HepG2 (cell line): ENCODE data around the gene IRF1. TPM values are rescaled to one million over a fixed set of nuclear protein-coding genes. Genes with fewer than 3 reads are reported as not detected.

ENCODE experiments used
- HNF4G ChIP-seq, 2 experiments: sonication (generic) in 1 of 2; formaldehyde crosslinking in 1 of 2; IDR thresholded peaks; 2 replicates each; pipeline versions ENCODE4 v1.4.0 to v1.6.1; 2011 to 2020; ENCODE audit warnings: borderline replicate concordance in 2 of 2, low read depth in 2 of 2, mild to moderate bottlenecking in 2 of 2, low read length in 1 of 2, missing genetic modification reagents in 1 of 2, moderate library complexity in 1 of 2
- HNRNPL ChIP-seq: fragments of 200-400 bp; formaldehyde crosslinking; IDR thresholded peaks from 2 replicates; pipeline ENCODE4 v1.6.1; 2017; ENCODE audit warnings: mild to moderate bottlenecking, low read depth, low read length
- IKZF4 ChIP-seq: sonication (generic); formaldehyde crosslinking; IDR thresholded peaks from 2 replicates; pipeline ENCODE4 v1.5.1; 2020; ENCODE audit warnings: borderline replicate concordance, mild to moderate bottlenecking, low read depth, missing genetic modification reagents; ENCODE audit errors: not compliant biosample characterization
- NR2F1 ChIP-seq, 2 experiments: fragments of 450-650 bp in 1 of 2; formaldehyde crosslinking in 1 of 2; IDR thresholded peaks; 2 replicates each; pipeline versions ENCODE4 v1.5.0 to v1.6.1; 2016 to 2020; ENCODE audit warnings: mild to moderate bottlenecking in 1 of 2, missing compliant biosample characterization in 1 of 2, missing genetic modification reagents in 1 of 2, moderate library complexity in 1 of 2
- TMF1 ChIP-seq: sonication (generic); formaldehyde crosslinking; IDR thresholded peaks from 2 replicates; pipeline ENCODE4 v1.8.1; 2022; ENCODE audit warnings: low read depth, missing genetic modification reagents
- ZNF484 ChIP-seq: sonication (generic); formaldehyde crosslinking; IDR thresholded peaks from 2 replicates; pipeline ENCODE4 v1.5.1; 2020; ENCODE audit warnings: mild to moderate bottlenecking, low read depth, missing genetic modification reagents, borderline replicate concordance
- polyA plus RNA-seq, 8 experiments: library from polyadenylated mRNA; depleted of rRNA in 3 of 8; stranded (reverse) in 7 of 8; unstranded in 1 of 8; fragments of >200 nt; fragmentation: Illumina TruSeq in 4 of 8; extraction: Trizol in 4 of 8; gene quantifications; 2 replicates each; pipeline versions ENCODE4 v1.2.1 to v1.2.3, GENCODE V29; 2011 to 2016; ENCODE audit warnings: low read depth in 4 of 8, missing spikeins in 1 of 8, mixed read lengths in 1 of 8; ENCODE audit not compliant: insufficient read depth in 1 of 8
- total RNA-seq, 5 experiments: library from RNA; depleted of rRNA; stranded (reverse); fragments of >200 nt; fragmentation: Illumina TruSeq; extraction: Trizol; gene quantifications; 2 replicates each; pipeline ENCODE4 v1.2.3, GENCODE V29; 2016; ENCODE audit warnings: low read depth in 1 of 5
- TF ChIP-seq, protein P1 (sequence below), 2 experiments: fragments of 450-650 bp in 1 of 2; sonication (generic) in 1 of 2; formaldehyde crosslinking in 1 of 2; IDR thresholded peaks; 2 replicates each; pipeline versions ENCODE4 v1.6.1 to v1.8.0; 2016 to 2022; ENCODE audit warnings: antibody characterized with exemption in 1 of 2, mild to moderate bottlenecking in 1 of 2, missing genetic modification reagents in 1 of 2
- TF ChIP-seq, protein P2 (sequence below): sonication (generic); formaldehyde crosslinking; IDR thresholded peaks from 2 replicates; pipeline ENCODE4 v1.4.0; 2020; ENCODE audit warnings: missing genetic modification reagents

Gene IRF1
- total and polyA plus RNA-seq, 2 of the 13 experiments (the other 11 are each of a cell fraction or from before 2014, with no cell fraction given): 4.1 to 8.8 TPM

DNA sequence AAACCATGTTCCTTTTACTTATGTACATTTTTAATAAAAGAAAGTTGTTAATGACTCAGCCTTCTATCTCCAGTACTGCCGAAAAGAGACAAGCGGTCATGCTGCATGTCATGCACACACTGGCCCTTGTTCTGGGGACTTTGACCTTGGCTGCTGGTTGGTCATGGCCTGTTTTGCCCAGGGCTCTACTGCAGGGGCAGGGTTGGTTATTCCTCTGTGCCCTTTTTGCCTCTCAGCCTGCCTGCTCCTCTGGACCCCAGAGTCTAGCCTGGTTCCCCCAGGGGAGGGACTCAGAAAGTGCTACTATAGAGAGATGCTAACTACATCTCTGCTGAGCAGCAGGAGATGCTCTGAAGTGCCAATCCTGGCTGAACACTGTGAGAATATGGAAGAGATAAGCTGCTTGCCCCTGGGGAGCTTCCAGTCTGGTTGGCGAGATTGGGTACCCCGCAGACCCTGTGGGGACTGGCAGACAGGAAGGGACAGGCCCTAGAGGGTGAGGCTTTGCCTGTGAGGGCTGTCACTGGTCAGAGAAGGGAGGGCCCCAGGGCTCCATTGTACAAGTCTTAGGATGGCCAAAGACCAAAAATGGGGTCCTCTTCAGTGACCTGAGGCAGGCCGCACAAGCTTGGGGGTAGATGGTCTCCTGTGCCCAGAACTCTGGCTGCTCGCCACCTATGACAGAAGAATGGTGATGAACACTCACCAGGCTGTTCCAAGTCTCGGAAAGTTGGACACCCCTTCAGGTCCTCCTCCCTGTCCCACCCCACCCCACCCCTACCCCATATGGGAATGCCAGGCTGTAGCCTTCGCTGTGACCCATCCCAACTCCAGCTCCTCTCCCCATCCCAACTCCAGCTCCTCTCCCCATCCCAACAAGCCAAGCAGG is 14.3 kb downstream of the IRF1 start (continued):
- TF ChIP-seq, protein P1, sequence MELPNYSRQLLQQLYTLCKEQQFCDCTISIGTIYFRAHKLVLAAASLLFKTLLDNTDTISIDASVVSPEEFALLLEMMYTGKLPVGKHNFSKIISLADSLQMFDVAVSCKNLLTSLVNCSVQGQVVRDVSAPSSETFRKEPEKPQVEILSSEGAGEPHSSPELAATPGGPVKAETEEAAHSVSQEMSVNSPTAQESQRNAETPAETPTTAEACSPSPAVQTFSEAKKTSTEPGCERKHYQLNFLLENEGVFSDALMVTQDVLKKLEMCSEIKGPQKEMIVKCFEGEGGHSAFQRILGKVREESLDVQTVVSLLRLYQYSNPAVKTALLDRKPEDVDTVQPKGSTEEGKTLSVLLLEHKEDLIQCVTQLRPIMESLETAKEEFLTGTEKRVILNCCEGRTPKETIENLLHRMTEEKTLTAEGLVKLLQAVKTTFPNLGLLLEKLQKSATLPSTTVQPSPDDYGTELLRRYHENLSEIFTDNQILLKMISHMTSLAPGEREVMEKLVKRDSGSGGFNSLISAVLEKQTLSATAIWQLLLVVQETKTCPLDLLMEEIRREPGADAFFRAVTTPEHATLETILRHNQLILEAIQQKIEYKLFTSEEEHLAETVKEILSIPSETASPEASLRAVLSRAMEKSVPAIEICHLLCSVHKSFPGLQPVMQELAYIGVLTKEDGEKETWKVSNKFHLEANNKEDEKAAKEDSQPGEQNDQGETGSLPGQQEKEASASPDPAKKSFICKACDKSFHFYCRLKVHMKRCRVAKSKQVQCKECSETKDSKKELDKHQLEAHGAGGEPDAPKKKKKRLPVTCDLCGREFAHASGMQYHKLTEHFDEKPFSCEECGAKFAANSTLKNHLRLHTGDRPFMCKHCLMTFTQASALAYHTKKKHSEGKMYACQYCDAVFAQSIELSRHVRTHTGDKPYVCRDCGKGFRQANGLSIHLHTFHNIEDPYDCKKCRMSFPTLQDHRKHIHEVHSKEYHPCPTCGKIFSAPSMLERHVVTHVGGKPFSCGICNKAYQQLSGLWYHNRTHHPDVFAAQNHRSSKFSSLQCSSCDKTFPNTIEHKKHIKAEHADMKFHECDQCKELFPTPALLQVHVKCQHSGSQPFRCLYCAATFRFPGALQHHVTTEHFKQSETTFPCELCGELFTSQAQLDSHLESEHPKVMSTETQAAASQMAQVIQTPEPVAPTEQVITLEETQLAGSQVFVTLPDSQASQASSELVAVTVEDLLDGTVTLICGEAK (IDR thresholded peaks at IDR 0.05): no peak
- TF ChIP-seq, protein P1 (CRISPR knock-in tag; IDR thresholded peaks at IDR 0.05): 0 out of 2 replicates have a peak, but pooled peaks have one; percentile 21
- TF ChIP-seq NR2F1 (CRISPR knock-in tag; IDR thresholded peaks at IDR 0.05) (peak in 1 of 2 experiments; percentile 23; a peak in 1 of 4 replicates), IKZF4 (CRISPR knock-in tag) (no peak), HNRNPL (peak; percentile 81; the same call in 1 of the 2 replicates), ZNF484 (CRISPR knock-in tag) (no peak), HNF4G (IDR thresholded peaks at IDR 0.05; ENCODE audit: borderline replicate concordance, low read depth, low read length) (peak; percentile 70), HNF4G (CRISPR knock-in tag; IDR thresholded peaks at IDR 0.05; ENCODE audit: borderline replicate concordance, low read depth) (peak; percentile 43; the same call in 1 of the 2 replicates), TMF1 (CRISPR knock-in tag) (no peak)
- TF ChIP-seq, protein P2, sequence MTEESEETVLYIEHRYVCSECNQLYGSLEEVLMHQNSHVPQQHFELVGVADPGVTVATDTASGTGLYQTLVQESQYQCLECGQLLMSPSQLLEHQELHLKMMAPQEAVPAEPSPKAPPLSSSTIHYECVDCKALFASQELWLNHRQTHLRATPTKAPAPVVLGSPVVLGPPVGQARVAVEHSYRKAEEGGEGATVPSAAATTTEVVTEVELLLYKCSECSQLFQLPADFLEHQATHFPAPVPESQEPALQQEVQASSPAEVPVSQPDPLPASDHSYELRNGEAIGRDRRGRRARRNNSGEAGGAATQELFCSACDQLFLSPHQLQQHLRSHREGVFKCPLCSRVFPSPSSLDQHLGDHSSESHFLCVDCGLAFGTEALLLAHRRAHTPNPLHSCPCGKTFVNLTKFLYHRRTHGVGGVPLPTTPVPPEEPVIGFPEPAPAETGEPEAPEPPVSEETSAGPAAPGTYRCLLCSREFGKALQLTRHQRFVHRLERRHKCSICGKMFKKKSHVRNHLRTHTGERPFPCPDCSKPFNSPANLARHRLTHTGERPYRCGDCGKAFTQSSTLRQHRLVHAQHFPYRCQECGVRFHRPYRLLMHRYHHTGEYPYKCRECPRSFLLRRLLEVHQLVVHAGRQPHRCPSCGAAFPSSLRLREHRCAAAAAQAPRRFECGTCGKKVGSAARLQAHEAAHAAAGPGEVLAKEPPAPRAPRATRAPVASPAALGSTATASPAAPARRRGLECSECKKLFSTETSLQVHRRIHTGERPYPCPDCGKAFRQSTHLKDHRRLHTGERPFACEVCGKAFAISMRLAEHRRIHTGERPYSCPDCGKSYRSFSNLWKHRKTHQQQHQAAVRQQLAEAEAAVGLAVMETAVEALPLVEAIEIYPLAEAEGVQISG: 0 out of 2 replicates have a peak, but pooled peaks have one; percentile 17
